Endodermal cell (in vitro differentiated cells): Measurements from ENCODE around the gene NKAPL. TPM values are rescaled to one million over a fixed set of nuclear protein-coding genes. Genes with fewer than 3 reads are reported as not detected.

Experiments
- DNase-seq: peaks from one replicate; pipeline ENCODE4 v3.0.0-alpha.2; 2017
- H3K27ac ChIP-seq: 2 replicates; pipeline ENCODE4 v1.5.1; 2013; ENCODE audit warnings: mild to moderate bottlenecking, low read depth, low read length, moderate library complexity
- H3K27me3 ChIP-seq: 2 replicates; pipeline ENCODE4 v1.6.1; 2013; ENCODE audit warnings: mild to moderate bottlenecking, low read length, moderate library complexity; ENCODE audit not compliant: insufficient read depth, control insufficient read depth, poor library complexity, severe bottlenecking
- H3K36me3 ChIP-seq: 2 replicates; pipeline ENCODE4 v1.7.0; 2013; ENCODE audit warnings: mild to moderate bottlenecking, low read length, moderate library complexity; ENCODE audit not compliant: control insufficient read depth, insufficient read depth
- H3K4me1 ChIP-seq: one replicate; pipeline ENCODE4 v1.7.0; 2013; ENCODE audit warnings: low read length; ENCODE audit not compliant: control insufficient read depth, insufficient read depth
- H3K4me3 ChIP-seq: 2 replicates; pipeline ENCODE4 v1.5.1; 2013; ENCODE audit warnings: mild to moderate bottlenecking, low read length, moderate library complexity
- H3K9ac ChIP-seq: 2 replicates; pipeline ENCODE4 v1.6.1; 2013; ENCODE audit warnings: mild to moderate bottlenecking, low read length, moderate library complexity; ENCODE audit not compliant: poor library complexity, severe bottlenecking; ENCODE audit errors: extremely low read depth
- H3K9me3 ChIP-seq: 2 replicates; pipeline ENCODE4 v1.6.1; 2013; ENCODE audit warnings: mild to moderate bottlenecking, low read length, moderate library complexity; ENCODE audit not compliant: control insufficient read depth
- H3K27ac Mint-ChIP-seq: 2 replicates; pipeline ENCODE4 v1.8.0; 2020; ENCODE audit warnings: mixed read lengths
- H3K27me3 Mint-ChIP-seq: 2 replicates; pipeline ENCODE4 v1.8.0; 2021; ENCODE audit warnings: mild to moderate bottlenecking, mixed read lengths; ENCODE audit not compliant: insufficient read depth
- H3K36me3 Mint-ChIP-seq: 2 replicates; pipeline ENCODE4 v1.8.0; 2020; ENCODE audit warnings: low read depth, mixed read lengths
- H3K4me1 Mint-ChIP-seq: 2 replicates; pipeline ENCODE4 v1.8.0; 2020; ENCODE audit warnings: mixed read lengths
- H3K4me3 Mint-ChIP-seq: 2 replicates; pipeline ENCODE4 v1.8.0; 2020; ENCODE audit warnings: mild to moderate bottlenecking, moderate library complexity, mixed read lengths
- H3K9me3 Mint-ChIP-seq: 2 replicates; pipeline ENCODE4 v1.8.0; 2020; ENCODE audit warnings: mild to moderate bottlenecking, mixed read lengths
- CTCF ChIP-seq: fragments of 200-600 bp; sonication (generic); conservative IDR thresholded peaks from 2 replicates; pipeline ENCODE4 v1.5.0; 2021; ENCODE audit warnings: antibody characterized with exemption, mild to moderate bottlenecking
- WGBS, 2 experiments: methylation state at CpG; one replicate each; pipeline versions ENCODE4 v1.1.5 to v1.1.7; 2013; ENCODE audit warnings: missing lambda C conversion rate in 2 of 2, mixed read lengths in 1 of 2; ENCODE audit not compliant: insufficient coverage in 1 of 2, insufficient read length in 1 of 2; 5-methylcytosine and 5-hydroxymethylcytosine counted together
- total RNA-seq, 2 donors: library from RNA; stranded (reverse); fragmentation: NEBNext Ultra II Directional in 1 of 2; extraction: Animal tissue kit (Norgen Biotek cat#: 25700) in 1 of 2; gene quantifications; 2 replicates in 1 of 2; 3 replicates in 1 of 2; pipeline ENCODE4 v1.2.1, GENCODE V29; 2021

NKAPL gene
- total RNA-seq, 2 donors from 2014 or later, result 0.42 TPM; not detected in 1

GRCh38 chr6:28248916-28249315 lies 10.2 kb upstream of the NKAPL start:
- Histone ChIP-seq H3K9ac (no peak overlapping the region), H3K27me3 (no peaks in the 10 kb centered on the region), H3K4me1 (peaks cover 4% of the 10 kb centered on the region), H3K27ac (no peak overlapping the region), H3K4me3 (no peak overlapping the region), H3K9me3 (no peaks in the 10 kb centered on the region), H3K36me3 (peaks cover 47% of the 10 kb centered on the region)
- DNase-seq, result no peak
- Mint-ChIP-seq H3K27me3 (peaks cover 1% of the 10 kb centered on the region), H3K4me1 (peaks cover 11% of the 10 kb centered on the region), H3K27ac (no peak overlapping the region), H3K9me3 (no peaks in the 10 kb centered on the region), H3K4me3 (no peak overlapping the region), H3K36me3 (peaks cover 57% of the 10 kb centered on the region)
- no peak for TF ChIP-seq CTCF
- WGBS, 2 experiments, result 86 to 89% methylated on average over 1 of the region's 1 CpG

GRCh38 chr6:28250747-28251146 lies 8.3 kb upstream of the NKAPL start:
- TF ChIP-seq CTCF, result no peak
- peaks cover 4% of the 10 kb centered on the region for H3K4me1 ChIP-seq
- H3K27ac ChIP-seq, result no peak overlapping the region
- H3K4me3 ChIP-seq, result peak overlapping the region; percentile 100
- Mint-ChIP-seq H3K4me1 (peaks cover 11% of the 10 kb centered on the region), H3K27ac (no peak overlapping the region), H3K27me3 (peaks cover 6% of the 10 kb centered on the region), H3K4me3 (peak overlapping the region; percentile 95), H3K36me3 (peaks cover 39% of the 10 kb centered on the region), H3K9me3 (no peaks in the 10 kb centered on the region)
- WGBS, 2 experiments, result 81 to 87% methylated on average over 2 of the region's 2 CpGs
- no peaks in the 10 kb centered on the region for H3K27me3 ChIP-seq
- H3K9ac ChIP-seq, result no peak overlapping the region
- DNase-seq, result no peak
- peaks cover 29% of the 10 kb centered on the region for H3K36me3 ChIP-seq
- H3K9me3 ChIP-seq, result no peaks in the 10 kb centered on the region

GRCh38 chr6:28251661-28252008 lies 7.5 kb upstream of the NKAPL start:
- Histone ChIP-seq H3K27me3 (no peaks in the 10 kb centered on the region), H3K27ac (no peak overlapping the region), H3K9me3 (no peaks in the 10 kb centered on the region), H3K4me1 (peaks cover 4% of the 10 kb centered on the region), H3K36me3 (peaks cover 21% of the 10 kb centered on the region), H3K4me3 (peak overlapping the region; percentile 100), H3K9ac (peak overlapping the region; percentile 75)
- H3K27me3 Mint-ChIP-seq, result peaks cover 6% of the 10 kb centered on the region
- H3K9me3 Mint-ChIP-seq, result no peaks in the 10 kb centered on the region
- peak; percentile 68 for DNase-seq
- H3K4me3 Mint-ChIP-seq, result peak overlapping the region; percentile 95
- H3K36me3 Mint-ChIP-seq, result peaks cover 30% of the 10 kb centered on the region
- peaks cover 11% of the 10 kb centered on the region for H3K4me1 Mint-ChIP-seq
- 0% methylated on average over 9 to 24 of the region's 25 CpGs for WGBS, 2 experiments
- H3K27ac Mint-ChIP-seq, result peak overlapping the region; percentile 92
- TF ChIP-seq CTCF, result no peak
